Gastroesophageal sphincter (tissue), 3 donors: ENCODE results near the gene MYO18B.

Experiments used
- POLR2A ChIP-seq, 2 donors: fragments of 450-650 bp; IDR thresholded peaks; one replicate each; pipeline ENCODE4 v1.6.1; 2017; ENCODE audit warnings: antibody characterized with exemption in 2 of 2, mild to moderate bottlenecking in 2 of 2, moderate library complexity in 1 of 2
- TF ChIP-seq, protein P1 (sequence below), 4 experiments: fragments of 200-600 bp in 2 of 4; fragments of 450-650 bp in 2 of 4; sonication (generic) in 1 of 4; IDR thresholded peaks; one replicate each; pipeline ENCODE4 v1.5.1; 2017 to 2019; ENCODE audit warnings: antibody characterized with exemption in 4 of 4, mild to moderate bottlenecking in 2 of 4, moderate library complexity in 2 of 4

DNA sequence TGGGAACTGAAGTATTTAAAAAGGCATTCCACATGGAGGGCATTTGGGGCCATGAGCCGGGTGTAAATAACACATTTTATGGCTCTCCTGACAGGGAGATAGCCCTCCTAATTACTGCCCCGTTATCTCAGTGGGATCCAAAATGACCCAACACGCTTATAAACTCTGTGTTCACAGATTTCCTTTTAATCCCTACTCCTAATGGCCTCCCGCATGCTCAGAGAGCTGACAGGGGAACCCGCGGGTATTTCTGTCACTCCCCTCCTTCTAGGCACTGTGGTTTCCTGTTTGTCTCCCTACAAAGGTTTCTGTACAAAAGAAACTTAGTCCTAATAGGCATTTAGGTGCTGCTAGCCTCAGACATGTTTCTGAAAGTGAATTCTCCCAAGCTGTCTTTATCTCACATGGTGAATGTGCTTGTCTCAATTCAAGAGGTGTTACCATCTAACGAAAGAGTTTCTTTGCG is 224.5 kb downstream of the MYO18B start:
- TF ChIP-seq, protein P1, sequence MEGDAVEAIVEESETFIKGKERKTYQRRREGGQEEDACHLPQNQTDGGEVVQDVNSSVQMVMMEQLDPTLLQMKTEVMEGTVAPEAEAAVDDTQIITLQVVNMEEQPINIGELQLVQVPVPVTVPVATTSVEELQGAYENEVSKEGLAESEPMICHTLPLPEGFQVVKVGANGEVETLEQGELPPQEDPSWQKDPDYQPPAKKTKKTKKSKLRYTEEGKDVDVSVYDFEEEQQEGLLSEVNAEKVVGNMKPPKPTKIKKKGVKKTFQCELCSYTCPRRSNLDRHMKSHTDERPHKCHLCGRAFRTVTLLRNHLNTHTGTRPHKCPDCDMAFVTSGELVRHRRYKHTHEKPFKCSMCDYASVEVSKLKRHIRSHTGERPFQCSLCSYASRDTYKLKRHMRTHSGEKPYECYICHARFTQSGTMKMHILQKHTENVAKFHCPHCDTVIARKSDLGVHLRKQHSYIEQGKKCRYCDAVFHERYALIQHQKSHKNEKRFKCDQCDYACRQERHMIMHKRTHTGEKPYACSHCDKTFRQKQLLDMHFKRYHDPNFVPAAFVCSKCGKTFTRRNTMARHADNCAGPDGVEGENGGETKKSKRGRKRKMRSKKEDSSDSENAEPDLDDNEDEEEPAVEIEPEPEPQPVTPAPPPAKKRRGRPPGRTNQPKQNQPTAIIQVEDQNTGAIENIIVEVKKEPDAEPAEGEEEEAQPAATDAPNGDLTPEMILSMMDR (IDR thresholded peaks at IDR 0.05): no peak
- no peak for TF ChIP-seq POLR2A (IDR thresholded peaks at IDR 0.05)
